OCI-LY7 (cell line): Measurements from ENCODE around the gene VSIG10L2. TPM values are rescaled to one million over a fixed set of nuclear protein-coding genes. Genes with fewer than 3 reads are reported as not detected.

ENCODE experiments used
- BruUV-seq: library from RNA; stranded (reverse); fragments of 400-500 nt; replicated peaks from 2 replicates; lab custom pipeline; 2021; lab: Mats Ljungman, UMichigan
- CTCF ChIA-PET: fragments of 300-600 bp; sonication (Branson Sonifier 250); formaldehyde crosslinking; loops from one replicate; lab custom pipeline; 2022; ENCODE audit warnings: antibody characterized with exemption; ENCODE audit not compliant: unreplicated experiment; lab: Charles Lee
- POLR2A ChIA-PET: fragments of 300-600 bp; sonication (Branson Sonifier 250); formaldehyde crosslinking; loops from one replicate; lab custom pipeline; 2022; ENCODE audit warnings: antibody characterized with exemption; lab: Charles Lee
- DNase-seq: peaks from one replicate; pipeline ENCODE4 v3.0.0-alpha.2; 2015; ENCODE audit warnings: low spot score
- H2AFZ ChIP-seq: fragments of 200-600 bp; sonication (generic), shearing (Covaris generic); 2 replicates; pipeline ENCODE4 v1.6.1; 2014; ENCODE audit warnings: mild to moderate bottlenecking, antibody characterized with exemption, low read length, moderate library complexity
- H3K27ac ChIP-seq: fragments of 200-600 bp; sonication (generic); 2 replicates; pipeline ENCODE4 v1.5.1; 2014; ENCODE audit warnings: mixed run types, low read depth, mild to moderate bottlenecking, moderate library complexity, low read length, inconsistent platforms; ENCODE audit not compliant: poor library complexity, severe bottlenecking
- H3K36me3 ChIP-seq: fragments of 200-600 bp; sonication (generic); 2 replicates; pipeline ENCODE4 v1.6.1; 2014; ENCODE audit warnings: mild to moderate bottlenecking, antibody characterized with exemption, low read length, moderate library complexity, mixed read lengths; ENCODE audit not compliant: insufficient read depth
- H3K4me1 ChIP-seq: fragments of 200-600 bp; sonication (generic); 2 replicates; pipeline ENCODE4 v1.5.1; 2014; ENCODE audit warnings: mild to moderate bottlenecking, low read length; ENCODE audit not compliant: insufficient read depth, poor library complexity, severe bottlenecking
- H3K4me2 ChIP-seq: fragments of 200-600 bp; sonication (generic); 2 replicates; pipeline ENCODE4 v1.6.1; 2014; ENCODE audit warnings: mild to moderate bottlenecking, low read length
- H3K4me3 ChIP-seq: fragments of 200-600 bp; sonication (generic); 2 replicates; pipeline ENCODE4 v1.5.1; 2014; ENCODE audit warnings: mild to moderate bottlenecking, low read depth, low read length; ENCODE audit not compliant: poor library complexity, severe bottlenecking
- H3K79me2 ChIP-seq: fragments of 200-600 bp; sonication (generic); 2 replicates; pipeline ENCODE4 v1.6.1; 2016; ENCODE audit warnings: low read depth, mild to moderate bottlenecking, low read length, moderate library complexity, mixed read lengths; ENCODE audit not compliant: insufficient read depth
- H3K9me2 ChIP-seq: fragments of 200-600 bp; sonication (generic); 2 replicates; pipeline ENCODE4 v1.6.1; 2016; ENCODE audit warnings: mild to moderate bottlenecking, low read length, mixed read lengths; ENCODE audit not compliant: insufficient read depth
- H3K9me3 ChIP-seq: fragments of 200-600 bp; sonication (generic); 2 replicates; pipeline ENCODE4 v1.6.1; 2014; ENCODE audit warnings: mild to moderate bottlenecking, mixed run types, low read length, mixed read lengths
- H4K20me1 ChIP-seq: fragments of 200-600 bp; sonication (generic); 2 replicates; pipeline ENCODE4 v1.6.1; 2014; ENCODE audit warnings: mild to moderate bottlenecking, antibody characterized with exemption, low read length, moderate library complexity, mixed read lengths; ENCODE audit not compliant: insufficient read depth
- EZH2phosphoT487 ChIP-seq: fragments of 200-600 bp; sonication (generic); IDR thresholded peaks from 2 replicates; pipeline ENCODE4 v1.6.1; 2018; ENCODE audit warnings: low read depth, borderline replicate concordance, mild to moderate bottlenecking, mixed run types, antibody characterized with exemption, low read length, moderate library complexity, mixed read lengths
- intact Hi-C: fragments of 100-400 bp; cut with micrococcal nuclease; formaldehyde crosslinking; loops from one replicate; pipeline ENCODE4 v1.10.0; 2022; ENCODE audit not compliant: unreplicated experiment
- total RNA-seq, 2 experiments: library from RNA; depleted of rRNA in 1 of 2; stranded (reverse); fragments of >200 nt in 1 of 2; shearing (Covaris generic) in 1 of 2; gene quantifications; 2 replicates each; pipeline ENCODE4 v1.2.3, GENCODE V29; 2014 to 2022
- TF ChIP-seq, protein P1 (sequence below): fragments of 200-600 bp; sonication (generic); conservative IDR thresholded peaks from 2 replicates; pipeline ENCODE4 v1.5.1; 2014; ENCODE audit warnings: mild to moderate bottlenecking, antibody characterized with exemption, low read length, moderate library complexity, mixed read lengths

VSIG10L2 gene
- total RNA-seq, 2 experiments from 2014 or later = not detected

DNA sequence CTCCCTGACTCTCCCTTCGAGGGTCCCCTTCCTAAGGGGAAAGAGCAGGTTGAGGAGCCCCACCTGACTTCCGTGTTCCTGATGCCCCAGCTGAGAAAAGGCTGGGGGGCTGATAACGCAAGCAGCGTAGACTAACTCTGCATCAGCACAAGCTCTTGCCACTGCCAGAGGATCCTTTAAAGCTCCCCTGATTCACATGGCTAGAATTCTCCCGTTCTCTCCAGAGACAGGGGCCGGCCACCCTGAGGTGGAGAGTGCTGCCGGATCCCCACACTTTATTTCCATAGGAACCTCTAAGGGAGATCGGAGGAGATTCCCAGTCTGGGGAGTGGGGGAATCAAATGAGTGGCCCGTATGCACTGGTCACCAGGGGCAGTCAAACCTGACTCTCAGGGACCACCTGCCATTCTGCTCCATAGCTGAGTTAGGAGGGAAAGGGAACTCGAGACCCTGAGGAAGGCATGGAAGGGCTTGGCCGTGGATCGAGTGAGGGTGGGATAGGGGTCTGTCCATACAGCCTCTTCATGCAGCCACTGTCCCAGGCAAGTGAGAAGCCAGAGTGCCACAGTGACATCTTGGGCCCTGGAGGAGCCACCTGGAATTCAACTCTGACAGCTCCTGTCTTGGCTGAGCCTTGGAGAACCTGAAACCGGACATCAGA, 1.4 kb upstream of the VSIG10L2 start:
- H3K79me2 ChIP-seq = no peaks in the 10 kb centered on the region
- H3K4me2 ChIP-seq = no peak overlapping the region
- ChIA-PET POLR2A (interaction anchor here (0.6 kb wide), 1 partner anchor 15 kb away, joined by 4 read pairs; no protein-coding TSS in a partner anchor), CTCF (no interaction called here)
- TF ChIP-seq EZH2phosphoT487 = no peak
- TF ChIP-seq, protein P1, sequence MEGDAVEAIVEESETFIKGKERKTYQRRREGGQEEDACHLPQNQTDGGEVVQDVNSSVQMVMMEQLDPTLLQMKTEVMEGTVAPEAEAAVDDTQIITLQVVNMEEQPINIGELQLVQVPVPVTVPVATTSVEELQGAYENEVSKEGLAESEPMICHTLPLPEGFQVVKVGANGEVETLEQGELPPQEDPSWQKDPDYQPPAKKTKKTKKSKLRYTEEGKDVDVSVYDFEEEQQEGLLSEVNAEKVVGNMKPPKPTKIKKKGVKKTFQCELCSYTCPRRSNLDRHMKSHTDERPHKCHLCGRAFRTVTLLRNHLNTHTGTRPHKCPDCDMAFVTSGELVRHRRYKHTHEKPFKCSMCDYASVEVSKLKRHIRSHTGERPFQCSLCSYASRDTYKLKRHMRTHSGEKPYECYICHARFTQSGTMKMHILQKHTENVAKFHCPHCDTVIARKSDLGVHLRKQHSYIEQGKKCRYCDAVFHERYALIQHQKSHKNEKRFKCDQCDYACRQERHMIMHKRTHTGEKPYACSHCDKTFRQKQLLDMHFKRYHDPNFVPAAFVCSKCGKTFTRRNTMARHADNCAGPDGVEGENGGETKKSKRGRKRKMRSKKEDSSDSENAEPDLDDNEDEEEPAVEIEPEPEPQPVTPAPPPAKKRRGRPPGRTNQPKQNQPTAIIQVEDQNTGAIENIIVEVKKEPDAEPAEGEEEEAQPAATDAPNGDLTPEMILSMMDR = no peak
- H3K4me1 ChIP-seq = no peaks in the 10 kb centered on the region
- no peak for DNase-seq
- no peaks in the 10 kb centered on the region for H3K9me3 ChIP-seq
- H3K36me3 ChIP-seq = no peaks in the 10 kb centered on the region
- H3K9me2 ChIP-seq = no peaks in the 10 kb centered on the region
- no TSS peak for BruUV-seq
- intact Hi-C loops = no loop called here
- no peaks in the 10 kb centered on the region for H4K20me1 ChIP-seq
- H2AFZ ChIP-seq = no peak overlapping the region
- no peak overlapping the region for H3K27ac ChIP-seq
- no peak overlapping the region for H3K4me3 ChIP-seq

DNA sequence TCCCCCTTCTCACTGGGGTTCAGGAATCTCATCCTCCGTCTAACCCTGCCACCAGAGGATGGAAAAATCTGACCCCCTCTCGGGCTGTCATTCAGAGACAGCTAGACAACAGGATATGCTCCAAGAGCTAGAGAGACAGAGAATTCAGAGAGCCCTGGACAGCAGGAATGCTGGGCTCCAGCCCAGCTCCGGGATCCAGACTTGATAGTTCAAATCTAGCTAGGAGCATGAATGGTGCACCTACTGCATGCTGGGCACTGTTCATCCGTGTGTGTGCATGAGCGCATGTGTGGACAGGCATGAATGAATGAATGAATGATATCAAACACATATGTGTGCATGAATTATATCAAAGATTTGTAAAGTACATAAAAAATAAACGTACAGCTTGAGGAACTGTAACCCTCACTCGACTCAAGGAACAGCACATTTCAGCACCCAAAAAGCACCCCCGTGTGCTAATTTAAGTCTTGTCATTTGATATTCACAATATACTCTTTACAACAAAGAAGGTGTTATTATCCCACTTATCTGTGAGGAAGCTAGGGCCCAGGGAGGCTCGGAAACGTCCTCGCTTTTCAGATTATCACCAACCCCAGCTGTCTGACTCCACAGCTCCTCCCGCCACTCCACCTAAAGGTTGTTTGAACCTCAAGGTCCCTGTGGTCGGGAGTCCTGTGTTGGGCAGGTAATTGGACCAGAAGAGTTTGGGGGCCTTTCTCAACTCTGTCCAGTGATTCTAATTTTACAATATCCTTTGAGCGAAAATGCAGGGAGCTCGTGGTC, 640 bp upstream of the VSIG10L2 start:
- no TSS peak for BruUV-seq
- Histone ChIP-seq H2AFZ (no peak overlapping the region), H3K4me2 (no peak overlapping the region), H3K9me3 (no peaks in the 10 kb centered on the region), H3K9me2 (no peaks in the 10 kb centered on the region), H3K36me3 (no peaks in the 10 kb centered on the region), H3K79me2 (no peaks in the 10 kb centered on the region), H3K4me3 (no peak overlapping the region), H3K4me1 (no peaks in the 10 kb centered on the region), H4K20me1 (no peaks in the 10 kb centered on the region), H3K27ac (no peak overlapping the region)
- DNase-seq = no peak
- CTCF ChIA-PET = no interaction called here
- no peak for TF ChIP-seq EZH2phosphoT487
- POLR2A ChIA-PET = interaction anchor here (0.8 kb wide), 1 partner anchor 130 kb away, joined by 5 read pairs; no protein-coding TSS in a partner anchor
- intact Hi-C loops = no loop called here

DNA sequence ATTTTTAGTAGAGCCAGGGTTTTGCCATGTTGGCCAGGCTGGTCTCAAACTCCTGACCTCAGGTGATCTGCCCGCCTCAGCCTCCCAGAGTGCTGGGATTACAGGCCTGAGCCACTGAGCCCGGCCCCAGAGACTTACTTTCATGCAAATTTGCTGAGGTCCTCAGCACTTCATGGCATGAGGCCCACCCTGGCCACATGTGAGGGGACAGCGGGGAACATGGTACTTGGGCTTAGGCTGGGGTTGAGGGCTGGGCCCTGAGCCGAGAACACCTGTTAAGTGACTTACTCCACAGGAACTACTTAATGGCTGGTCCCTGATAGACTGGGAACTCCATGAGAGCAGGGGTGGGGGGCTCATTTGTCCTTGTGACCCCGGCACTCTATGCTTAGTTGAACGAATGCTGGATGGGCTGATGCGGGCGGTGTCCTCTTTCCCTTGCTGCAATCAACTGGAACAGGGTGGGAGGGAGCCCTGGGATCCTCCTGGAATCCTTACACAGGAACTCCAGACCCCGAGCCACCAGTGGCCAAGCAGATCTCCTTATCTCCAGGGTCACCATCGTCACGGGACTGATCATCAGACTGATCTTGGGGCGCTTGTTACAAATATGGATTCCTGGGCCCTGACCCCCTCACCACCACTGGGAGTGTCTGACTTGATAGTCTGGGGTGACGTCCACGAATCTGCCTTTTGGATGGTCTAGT, 1.0 kb downstream of the VSIG10L2 start:
- intact Hi-C loops = no loop called here
- no TSS peak for BruUV-seq
- Histone ChIP-seq H3K4me2 (no peak overlapping the region), H3K9me2 (no peaks in the 10 kb centered on the region), H3K4me3 (no peak overlapping the region), H3K9me3 (no peaks in the 10 kb centered on the region), H2AFZ (no peak overlapping the region), H3K36me3 (no peaks in the 10 kb centered on the region), H3K79me2 (no peaks in the 10 kb centered on the region), H4K20me1 (no peaks in the 10 kb centered on the region), H3K4me1 (no peaks in the 10 kb centered on the region), H3K27ac (no peak overlapping the region)
- ChIA-PET CTCF (no interaction called here), POLR2A (interaction anchor here (0.7 kb wide), 1 partner anchor 132 kb away, joined by 4 read pairs; no protein-coding TSS in a partner anchor)
- no peak for TF ChIP-seq EZH2phosphoT487
- TF ChIP-seq, protein P1 = no peak
- no peak for DNase-seq
